Breast epithelium (tissue), 3 donors: Measurements from ENCODE around the gene MANBA.

Experiments
- CTCF ChIP-seq, 3 donors: fragments of 450-650 bp; IDR thresholded peaks; one replicate each; pipeline ENCODE4 v1.5.1; 2016 to 2017; ENCODE audit warnings: antibody characterized with exemption in 3 of 3, mild to moderate bottlenecking in 3 of 3, moderate library complexity in 3 of 3
- POLR2A ChIP-seq: fragments of 450-650 bp; IDR thresholded peaks from one replicate; pipeline ENCODE4 v1.6.1; 2016; ENCODE audit warnings: antibody characterized with exemption, mild to moderate bottlenecking, moderate library complexity

- TF ChIP-seq CTCF (IDR thresholded peaks at IDR 0.05) (no peak), POLR2A (no peak)
These were observed 13.5 kb upstream of the MANBA start for GRCh38 chr4:102774254-102774653.
